ENCODE data around the gene SLC35F1.

SLC35F1 gene

GRCh38 chr6:118122161-118122725 lies 215.2 kb downstream of the SLC35F1 start:
- no peak for TF ChIP-seq CTCF (IDR thresholded peaks at IDR 0.05; ENCODE audit: low read depth, low read length)
- Histone ChIP-seq H3K4me1 (no peaks in the 10 kb centered on the region; the same call in 1 of the 2 replicates), H3K4me3 (ENCODE audit: low read depth, low read length) (no peak overlapping the region), H3K9me3 (no peaks in the 10 kb centered on the region), H3K36me3 (no peaks in the 10 kb centered on the region), H3K27me3 (no peaks in the 10 kb centered on the region)
- DNase-seq: no peak

- no peaks in the 10 kb centered on the region for H3K27me3 ChIP-seq
- H3K9me3 ChIP-seq: no peaks in the 10 kb centered on the region
- no peak overlapping the region for H3K4me3 ChIP-seq (ENCODE audit: low read depth, low read length)
- TF ChIP-seq CTCF (IDR thresholded peaks at IDR 0.05; ENCODE audit: low read depth, low read length): no peak
- no peaks in the 10 kb centered on the region; the same call in 1 of the 2 replicates for H3K4me1 ChIP-seq
- no peaks in the 10 kb centered on the region for H3K36me3 ChIP-seq
- no peak for DNase-seq
Observed at GRCh38 chr6:118122801-118123200, 215.7 kb downstream of the SLC35F1 start.

GRCh38 chr6:118123503-118124037 lies 216.5 kb downstream of the SLC35F1 start:
- Histone ChIP-seq H3K9me3 (no peaks in the 10 kb centered on the region), H3K36me3 (no peaks in the 10 kb centered on the region), H3K4me1 (no peaks in the 10 kb centered on the region; the same call in 1 of the 2 replicates), H3K4me3 (ENCODE audit: low read depth, low read length) (no peak overlapping the region), H3K27me3 (no peaks in the 10 kb centered on the region)
- DNase-seq: no peak
- TF ChIP-seq CTCF (IDR thresholded peaks at IDR 0.05; ENCODE audit: low read depth, low read length): no peak

- no peak for TF ChIP-seq CTCF (IDR thresholded peaks at IDR 0.05; ENCODE audit: low read depth, low read length)
- H3K9me3 ChIP-seq: no peaks in the 10 kb centered on the region
- no peaks in the 10 kb centered on the region; the same call in 1 of the 2 replicates for H3K4me1 ChIP-seq
- no peaks in the 10 kb centered on the region for H3K27me3 ChIP-seq
- no peak overlapping the region for H3K4me3 ChIP-seq (ENCODE audit: low read depth, low read length)
- DNase-seq: no peak
- no peaks in the 10 kb centered on the region for H3K36me3 ChIP-seq
Observed at GRCh38 chr6:118124851-118125250, 217.8 kb downstream of the SLC35F1 start.

- Histone ChIP-seq H3K9me3 (no peaks in the 10 kb centered on the region), H3K4me3 (ENCODE audit: low read depth, low read length) (no peak overlapping the region), H3K36me3 (no peaks in the 10 kb centered on the region), H3K4me1 (no peaks in the 10 kb centered on the region; the same call in 1 of the 2 replicates), H3K27me3 (no peaks in the 10 kb centered on the region)
- DNase-seq: no peak
- TF ChIP-seq CTCF (IDR thresholded peaks at IDR 0.05; ENCODE audit: low read depth, low read length): no peak
Observed at GRCh38 chr6:118128755-118129154, 221.7 kb downstream of the SLC35F1 start.

GRCh38 chr6:118134206-118134605 lies 227.1 kb downstream of the SLC35F1 start:
- no peak for TF ChIP-seq CTCF (IDR thresholded peaks at IDR 0.05; ENCODE audit: low read depth, low read length)
- H3K9me3 ChIP-seq: no peaks in the 10 kb centered on the region
- no peak for DNase-seq

More at GRCh38 chr6:118134206-118134605, 227.1 kb downstream of the SLC35F1 start:
- Histone ChIP-seq H3K4me1 (no peaks in the 10 kb centered on the region; the same call in 1 of the 2 replicates), H3K4me3 (ENCODE audit: low read depth, low read length) (no peak overlapping the region), H3K27me3 (no peaks in the 10 kb centered on the region), H3K36me3 (no peaks in the 10 kb centered on the region)
